T-cell (primary cell): ENCODE measurements around the gene LRGUK. TPM values are rescaled to one million over a fixed set of nuclear protein-coding genes. Genes with fewer than 3 reads are reported as not detected.
"Not testable (repeated sequence)": the region's sequence is repeated elsewhere in the genome, so short reads cannot be mapped to it uniquely, and the experiment has no call there.

Experiments
- ATAC-seq, 4 experiments: fragments of 200-7000 bp in 3 of 4; fragments of 150-1000 bp in 1 of 4; cut with Tn5 transposase; replicated peaks in 1 of 4; 1 replicate in 3 of 4; 2 replicates in 1 of 4; pipeline ENCODE4 v1.10.0; 2021; ENCODE audit warnings: moderate library complexity in 3 of 4, mild to moderate bottlenecking in 2 of 4, moderate number of reproducible peaks in 1 of 4
- CTCF ChIA-PET, 2 donors: fragments of 300-600 bp; sonication (Branson Sonifier 250); formaldehyde crosslinking; loops; one replicate each; lab custom pipeline; 2022; ENCODE audit warnings: antibody characterized with exemption in 2 of 2; lab: Charles Lee
- POLR2A ChIA-PET, 2 donors: fragments of 300-600 bp; sonication (Branson Sonifier 250); formaldehyde crosslinking; loops; one replicate each; lab custom pipeline; 2022; ENCODE audit warnings: antibody characterized with exemption in 2 of 2; lab: Charles Lee
- DNase-seq, 35 experiments: peaks; one replicate each; pipeline versions ENCODE4 v3.0.0 to v3.0.0-alpha.2; 2013 to 2023
- H3K27ac ChIP-seq: one replicate; pipeline ENCODE4 v1.5.1; 2013; ENCODE audit warnings: low read length
- H3K27me3 ChIP-seq, 2 experiments: replicated peaks in 1 of 2; 1 replicate in 1 of 2; 2 replicates in 1 of 2; pipeline versions ENCODE4 v1.6.1 to v1.7.0; 2013; ENCODE audit warnings: low read length in 1 of 2, mixed read lengths in 1 of 2; ENCODE audit not compliant: control insufficient read depth in 2 of 2, insufficient read depth in 2 of 2; ENCODE audit errors: extremely low read depth in 1 of 2
- H3K36me3 ChIP-seq, 2 donors: 1 replicate in 1 of 2; 2 replicates in 1 of 2; pipeline versions ENCODE4 v1.6.1 to v1.7.0; 2013; ENCODE audit warnings: low read length in 1 of 2; ENCODE audit not compliant: control insufficient read depth in 2 of 2, insufficient read depth in 1 of 2; ENCODE audit errors: extremely low read depth in 1 of 2
- H3K4me1 ChIP-seq, 2 experiments: 1 replicate in 1 of 2; 2 replicates in 1 of 2; pipeline versions ENCODE4 v1.6.1 to v1.7.0; 2013; ENCODE audit warnings: low read length in 2 of 2, mixed read lengths in 1 of 2; ENCODE audit not compliant: insufficient read depth in 2 of 2, control insufficient read depth in 1 of 2; ENCODE audit errors: extremely low read depth in 1 of 2
- H3K4me3 ChIP-seq, 2 donors: 1 replicate in 1 of 2; 2 replicates in 1 of 2; pipeline versions ENCODE4 v1.5.1 to v1.7.0; 2013; ENCODE audit warnings: mild to moderate bottlenecking in 2 of 2, low read length in 1 of 2, moderate library complexity in 1 of 2; ENCODE audit not compliant: control insufficient read depth in 1 of 2; ENCODE audit errors: extremely low read depth in 1 of 2
- H3K9me3 ChIP-seq: 2 replicates; pipeline ENCODE4 v1.7.0; 2013
- H3K27ac Mint-ChIP-seq, 2 donors: one replicate each; pipeline ENCODE4 v1.8.0; 2020 to 2021; ENCODE audit warnings: mild to moderate bottlenecking in 2 of 2, mixed read lengths in 2 of 2
- H3K27me3 Mint-ChIP-seq, 2 donors: one replicate each; pipeline ENCODE4 v1.8.0; 2021 to 2022; ENCODE audit warnings: mixed read lengths in 2 of 2
- H3K36me3 Mint-ChIP-seq: one replicate; pipeline ENCODE4 v1.8.0; 2021; ENCODE audit warnings: mixed read lengths
- H3K4me1 Mint-ChIP-seq, 3 donors: one replicate each; pipeline ENCODE4 v1.8.0; 2020 to 2022; ENCODE audit warnings: mixed read lengths in 3 of 3, mild to moderate bottlenecking in 1 of 3
- H3K4me3 Mint-ChIP-seq, 3 donors: one replicate each; pipeline ENCODE4 v1.8.0; 2020 to 2022; ENCODE audit warnings: mild to moderate bottlenecking in 3 of 3, mixed read lengths in 3 of 3, moderate library complexity in 3 of 3
- H3K9me3 Mint-ChIP-seq, 3 donors: one replicate each; pipeline ENCODE4 v1.8.0; 2020 to 2022; ENCODE audit warnings: mixed read lengths in 3 of 3
- WGBS: methylation state at CpG from one replicate; pipeline ENCODE4 v1.1.5; 2013; ENCODE audit warnings: missing lambda C conversion rate; ENCODE audit not compliant: insufficient coverage; 5-methylcytosine and 5-hydroxymethylcytosine counted together
- total RNA-seq, 35 experiments: library from RNA in 6 of 35; stranded (reverse) in 6 of 35; fragments of 120-200 nt in 1 of 35; gene quantifications; one replicate each; pipeline versions ENCODE4 v1.2.1 to v1.2.4 and lab custom pipeline; 2013 to 2026

LRGUK gene, protein sequence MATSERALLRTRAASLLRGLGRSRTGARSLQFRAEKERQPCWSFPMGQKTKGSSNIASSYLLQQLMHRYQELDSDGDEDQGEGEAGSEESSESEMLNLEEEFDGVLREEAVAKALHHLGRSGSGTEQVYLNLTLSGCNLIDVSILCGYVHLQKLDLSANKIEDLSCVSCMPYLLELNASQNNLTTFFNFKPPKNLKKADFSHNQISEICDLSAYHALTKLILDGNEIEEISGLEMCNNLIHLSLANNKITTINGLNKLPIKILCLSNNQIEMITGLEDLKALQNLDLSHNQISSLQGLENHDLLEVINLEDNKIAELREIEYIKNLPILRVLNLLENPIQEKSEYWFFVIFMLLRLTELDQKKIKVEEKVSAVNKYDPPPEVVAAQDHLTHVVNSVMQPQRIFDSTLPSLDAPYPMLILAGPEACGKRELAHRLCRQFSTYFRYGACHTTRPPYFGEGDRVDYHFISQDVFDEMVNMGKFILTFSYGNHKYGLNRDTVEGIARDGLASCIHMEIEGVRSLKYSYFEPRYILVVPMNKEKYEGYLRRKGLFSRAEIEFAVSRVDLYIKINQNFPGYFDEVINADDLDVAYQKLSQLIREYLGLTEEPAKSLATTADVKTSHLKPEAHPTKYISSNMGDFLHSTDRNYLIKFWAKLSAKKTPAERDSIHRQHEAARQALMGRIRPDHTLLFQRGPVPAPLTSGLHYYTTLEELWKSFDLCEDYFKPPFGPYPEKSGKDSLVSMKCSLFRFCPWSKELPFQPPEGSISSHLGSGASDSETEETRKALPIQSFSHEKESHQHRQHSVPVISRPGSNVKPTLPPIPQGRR
- total RNA-seq (under 1 TPM; 0.09 to 0.51 (median 0.22) TPM), total RNA-seq (lab: John Stamatoyannopoulos, UW) (0.05 to 0.85 (median 0.29) reads per million in 29 experiments)
- 0.20 TPM for total RNA-seq (2013)

DNA sequence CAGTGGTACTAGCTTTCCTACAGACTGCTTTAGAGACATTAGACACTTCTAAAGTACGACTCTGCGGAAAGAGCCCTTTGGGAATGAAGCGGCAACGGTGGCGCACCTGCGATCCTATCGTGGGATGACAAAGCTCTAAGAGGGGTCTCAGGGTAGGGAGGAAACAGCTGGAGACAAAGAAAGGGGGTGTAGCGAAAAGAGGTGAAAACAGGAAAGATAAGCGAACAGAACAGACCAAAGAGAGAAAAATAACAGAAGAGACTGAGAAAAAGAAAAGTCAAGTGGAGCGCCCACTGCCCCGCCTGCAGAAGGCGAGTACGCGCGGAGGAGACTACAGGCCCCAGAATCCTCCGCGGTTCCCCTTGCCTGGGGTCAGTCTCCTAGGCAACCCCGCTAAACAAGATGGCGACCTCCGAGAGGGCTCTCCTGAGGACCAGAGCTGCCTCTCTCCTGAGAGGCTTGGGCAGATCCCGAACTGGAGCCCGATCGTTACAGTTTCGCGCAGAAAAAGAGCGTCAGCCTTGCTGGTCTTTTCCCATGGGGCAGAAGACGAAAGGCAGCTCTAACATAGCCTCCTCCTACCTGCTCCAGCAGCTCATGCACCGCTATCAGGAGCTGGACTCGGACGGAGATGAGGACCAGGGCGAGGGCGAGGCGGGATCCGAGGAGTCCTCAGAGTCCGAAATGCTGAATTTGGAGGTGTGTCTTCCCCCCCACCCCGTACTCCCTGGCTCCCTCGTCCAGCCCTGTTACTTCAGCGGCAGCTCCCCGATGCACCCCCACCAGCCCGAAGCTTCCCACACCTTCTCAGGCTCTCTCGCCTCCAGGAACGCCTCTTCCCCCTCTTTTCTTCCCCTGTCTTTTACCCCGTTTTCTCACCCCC, at the start of gene LRGUK:
LRGUK (plus strand) TSS at position 375 of the 883 bp plus-strand sequence; CDS start at position 403, 28 bp downstream.
- Histone ChIP-seq H3K4me3 (peak within 1 kb of the TSS; percentile 57 to 98), H3K36me3 (no peaks in the 10 kb centered on the region), H3K4me1 (peaks cover 5 to 12% of the 10 kb centered on the region in 2 experiments), H3K9me3 (no peaks in the 10 kb centered on the region), H3K27ac (no peak within 1 kb of the TSS), H3K27me3 (peaks cover 0 to 19% of the 10 kb centered on the region in 2 experiments)
- Mint-ChIP-seq H3K9me3 (no peaks in the 10 kb centered on the region), H3K4me3 (peak within 1 kb of the TSS; percentile 83 to 88 (median 88)), H3K36me3 (no peaks in the 10 kb centered on the region), H3K4me1 (peaks cover 15 to 18% (median 17%) of the 10 kb centered on the region in 3 donors), H3K27me3 (peaks cover 14 to 30% of the 10 kb centered on the region in 2 donors), H3K27ac (no peak within 1 kb of the TSS)
- DNase-seq = peak; percentile 50 to 86 (median 74)
- ATAC-seq = peak; percentile 100
- ChIA-PET POLR2A (interaction anchor here in 1 of 2 donors (1.0 kb wide), 1 partner anchor 23 kb away, joined by 5 read pairs; no protein-coding TSS in a partner anchor), CTCF (interaction anchor here (0.5 to 1.0 kb wide), 4 partner anchors 9 to 1531 kb away, joined by 3 to 8 read pairs (median 4); no protein-coding TSS in a partner anchor)
- WGBS = 1% methylated on average over 36 of the region's 43 CpGs

DNA sequence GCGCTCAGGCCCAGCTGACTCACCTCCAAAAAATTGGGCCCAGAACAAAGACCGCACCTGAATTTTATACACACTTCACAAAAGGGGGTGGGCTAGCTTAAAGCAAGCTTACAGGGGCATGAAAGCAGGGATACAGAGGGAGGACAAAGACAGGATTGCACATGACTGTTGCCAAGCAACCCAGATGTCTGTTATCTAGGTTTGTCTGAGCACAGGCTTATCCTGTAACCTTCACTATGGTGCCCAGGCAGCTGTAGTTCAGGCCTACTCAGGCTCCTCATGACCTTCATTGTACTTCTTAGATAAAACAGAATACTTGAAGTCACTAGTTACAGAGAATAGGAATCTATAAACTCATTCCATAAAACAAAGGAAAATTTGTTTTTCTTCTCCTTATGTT, 49.6 kb upstream of the LRGUK start:
- ATAC-seq, H3K27ac ChIP-seq, H3K9me3 ChIP-seq, H3K36me3 ChIP-seq, H3K27ac Mint-ChIP-seq, H3K4me3 ChIP-seq, H3K4me1 ChIP-seq, DNase-seq, H3K27me3 ChIP-seq, H3K27me3 Mint-ChIP-seq, H3K9me3 Mint-ChIP-seq, H3K4me3 Mint-ChIP-seq, POLR2A ChIA-PET, CTCF ChIA-PET, H3K4me1 Mint-ChIP-seq: not testable (repeated sequence)
- peaks cover 33% of the 10 kb centered on the region for H3K36me3 Mint-ChIP-seq
- WGBS = no CpG with 5 or more reads among the region's 2 CpGs

DNA sequence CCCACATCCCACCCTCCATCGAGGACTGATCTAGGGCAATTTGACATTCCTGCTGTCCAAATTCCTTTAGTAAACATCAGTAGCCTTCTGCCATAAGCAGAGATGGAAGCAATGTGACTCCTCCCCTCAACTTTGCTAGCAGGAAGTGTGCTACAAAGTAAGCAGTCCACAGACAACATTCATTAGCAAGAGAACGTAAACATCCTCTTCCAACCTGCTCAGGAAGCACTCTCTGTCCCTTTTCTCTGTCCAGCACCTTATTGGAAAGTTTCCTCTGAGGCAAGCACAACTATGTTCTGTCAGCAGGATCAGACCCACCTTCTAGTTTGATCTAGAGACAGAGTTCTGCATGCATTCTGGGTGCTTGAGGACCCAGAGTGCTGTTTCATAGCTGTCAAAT, 48.1 kb upstream of the LRGUK start:
- ChIA-PET POLR2A (no interaction called here), CTCF (no interaction called here)
- Mint-ChIP-seq H3K27ac (no peak overlapping the region), H3K27me3 (no peaks in the 10 kb centered on the region), H3K4me3 (no peak overlapping the region), H3K9me3 (peaks cover 0 to 9% (median under 1%) of the 10 kb centered on the region in 3 donors), H3K4me1 (no peaks in the 10 kb centered on the region), H3K36me3 (peaks cover 28% of the 10 kb centered on the region)
- H3K27ac ChIP-seq = no peak overlapping the region
- H3K9me3 ChIP-seq = no peaks in the 10 kb centered on the region
- H3K27me3 ChIP-seq = no peaks in the 10 kb centered on the region
- 67% methylated on average over 1 of the region's 2 CpGs for WGBS
- H3K4me1 ChIP-seq = no peaks in the 10 kb centered on the region
- ATAC-seq = no peak
- no peak overlapping the region for H3K4me3 ChIP-seq
- H3K36me3 ChIP-seq = no peaks in the 10 kb centered on the region
- no peak for DNase-seq

DNA sequence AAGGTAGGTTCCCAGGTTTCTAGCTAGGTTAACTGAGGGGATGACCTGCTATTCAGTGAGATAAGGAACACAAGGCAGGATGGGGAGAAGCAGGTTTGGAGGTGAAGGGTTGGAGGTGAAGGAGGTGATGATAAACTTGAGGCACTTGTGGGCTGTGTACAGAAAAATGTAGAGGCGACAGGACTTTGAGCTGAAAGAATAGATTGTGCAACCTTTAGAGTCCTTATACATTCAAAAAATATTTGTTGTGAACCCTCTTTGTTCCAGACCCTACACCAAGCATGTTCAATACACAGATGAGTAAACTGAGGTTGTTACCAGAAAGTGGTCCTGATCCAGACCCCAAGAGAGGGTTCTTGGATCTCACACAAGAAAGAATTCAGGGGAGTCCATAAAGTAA, 45.4 kb upstream of the LRGUK start:
- Histone ChIP-seq H3K9me3 (no peaks in the 10 kb centered on the region), H3K27ac (no peak overlapping the region), H3K36me3 (no peaks in the 10 kb centered on the region), H3K4me3 (no peak overlapping the region), H3K4me1 (no peaks in the 10 kb centered on the region), H3K27me3 (no peaks in the 10 kb centered on the region)
- ChIA-PET CTCF (no interaction called here), POLR2A (no interaction called here)
- H3K27ac Mint-ChIP-seq = no peak overlapping the region
- ATAC-seq = no peak
- no peaks in the 10 kb centered on the region for H3K27me3 Mint-ChIP-seq
- no peaks in the 10 kb centered on the region for H3K4me1 Mint-ChIP-seq
- DNase-seq = no peak
- H3K4me3 Mint-ChIP-seq = no peak overlapping the region
- peaks cover 0 to 7% (median 0%) of the 10 kb centered on the region in 3 donors for H3K9me3 Mint-ChIP-seq
- H3K36me3 Mint-ChIP-seq = peaks cover 10% of the 10 kb centered on the region
- WGBS = no CpG with 5 or more reads among the region's 1 CpG

DNA sequence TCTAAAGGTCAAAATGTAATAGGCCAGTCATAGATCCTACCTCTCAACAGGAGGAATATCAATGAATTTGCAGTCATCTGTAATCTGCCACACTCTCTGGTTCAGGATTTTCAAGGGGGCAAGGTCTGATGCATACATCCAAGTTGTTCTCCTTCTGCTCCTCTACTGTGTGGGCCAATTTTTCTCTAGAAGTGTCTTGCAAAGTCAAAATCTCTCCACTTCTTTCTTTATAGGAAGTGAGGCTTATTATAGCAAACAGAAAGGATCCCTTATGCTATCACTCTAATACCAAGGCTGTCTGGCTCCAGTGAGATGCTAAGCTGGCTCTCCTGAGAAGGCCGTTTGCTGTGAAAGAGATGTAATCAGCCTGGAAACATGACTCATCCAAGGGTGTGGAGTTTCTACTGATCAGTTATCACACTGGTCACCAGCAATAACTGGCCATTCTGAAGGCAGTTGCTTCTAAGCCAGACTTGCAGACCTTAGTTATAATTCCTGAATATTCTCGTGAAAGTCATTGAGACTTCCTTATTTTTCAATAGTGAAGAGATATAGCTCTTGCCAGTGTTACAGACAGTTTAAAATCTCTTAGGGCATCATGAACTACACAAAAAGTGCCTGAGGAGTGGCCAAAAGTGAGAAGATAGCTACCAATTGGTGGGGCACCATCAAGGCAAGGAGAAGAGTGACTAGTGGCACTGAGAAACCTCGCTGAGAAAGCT, 43.2 kb upstream of the LRGUK start:
- no peak for ATAC-seq
- no peaks in the 10 kb centered on the region for H3K4me1 Mint-ChIP-seq
- no peaks in the 10 kb centered on the region for H3K27me3 Mint-ChIP-seq
- Histone ChIP-seq H3K27ac (no peak overlapping the region), H3K27me3 (no peaks in the 10 kb centered on the region), H3K9me3 (peaks cover 3% of the 10 kb centered on the region), H3K4me1 (no peaks in the 10 kb centered on the region), H3K4me3 (no peak overlapping the region), H3K36me3 (no peaks in the 10 kb centered on the region)
- WGBS = 92% methylated on average over 2 of the region's 3 CpGs
- peaks cover 13 to 17% (median 15%) of the 10 kb centered on the region in 3 donors for H3K9me3 Mint-ChIP-seq
- ChIA-PET CTCF (no interaction called here), POLR2A (no interaction called here)
- H3K36me3 Mint-ChIP-seq = peaks cover 7% of the 10 kb centered on the region
- no peak for DNase-seq
- H3K4me3 Mint-ChIP-seq = no peak overlapping the region
- no peak overlapping the region for H3K27ac Mint-ChIP-seq
